Measurements from ENCODE around the gene PTN.
"Not testable (repeated sequence)": the region's sequence is repeated elsewhere in the genome, so short reads cannot be mapped to it uniquely, and the experiment has no call there.

The PTN gene

DNA sequence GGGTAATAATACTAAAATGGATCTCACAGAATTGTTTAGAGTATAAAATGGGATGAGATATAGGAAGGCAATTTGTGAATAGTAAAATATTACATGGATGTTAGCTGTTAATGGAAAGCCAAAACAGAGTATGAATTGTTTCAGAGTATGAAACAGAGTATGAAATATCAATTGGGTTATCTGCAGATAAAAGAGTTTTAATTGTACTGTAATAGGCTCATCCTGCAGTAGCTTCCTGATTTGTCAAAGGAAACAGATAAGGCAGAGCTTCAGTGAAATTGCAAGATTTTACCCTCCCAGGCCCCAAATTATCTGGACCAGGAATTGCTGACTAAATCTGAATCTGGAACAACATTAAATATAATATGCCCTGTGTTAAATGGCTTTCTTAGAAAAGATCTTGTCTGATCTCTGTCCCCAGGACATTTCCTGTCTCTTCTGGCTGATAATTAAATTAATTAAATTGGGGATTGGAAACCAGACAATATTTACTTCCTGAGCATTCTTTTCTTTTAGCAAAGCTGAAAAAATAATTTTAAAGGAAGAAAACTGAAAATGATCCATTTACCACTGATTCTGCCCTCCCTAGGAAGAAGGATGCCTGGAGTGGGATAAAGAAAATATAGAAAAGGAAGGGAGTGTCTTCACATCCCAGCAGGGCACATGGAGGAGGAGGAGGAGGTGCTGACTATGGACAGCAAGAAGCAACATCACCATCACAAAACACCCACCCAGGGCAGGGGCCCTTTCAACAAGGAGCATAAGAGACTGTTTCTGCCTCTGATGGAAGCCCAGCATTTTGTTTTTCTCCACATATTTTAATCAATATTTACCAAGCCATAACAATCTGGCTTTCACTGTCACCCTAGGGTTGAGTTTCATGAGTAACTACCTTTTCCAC lies 18.5 kb downstream of the PTN start:
- DNase-seq (ENCODE audit: low read depth), result no peak

DNA sequence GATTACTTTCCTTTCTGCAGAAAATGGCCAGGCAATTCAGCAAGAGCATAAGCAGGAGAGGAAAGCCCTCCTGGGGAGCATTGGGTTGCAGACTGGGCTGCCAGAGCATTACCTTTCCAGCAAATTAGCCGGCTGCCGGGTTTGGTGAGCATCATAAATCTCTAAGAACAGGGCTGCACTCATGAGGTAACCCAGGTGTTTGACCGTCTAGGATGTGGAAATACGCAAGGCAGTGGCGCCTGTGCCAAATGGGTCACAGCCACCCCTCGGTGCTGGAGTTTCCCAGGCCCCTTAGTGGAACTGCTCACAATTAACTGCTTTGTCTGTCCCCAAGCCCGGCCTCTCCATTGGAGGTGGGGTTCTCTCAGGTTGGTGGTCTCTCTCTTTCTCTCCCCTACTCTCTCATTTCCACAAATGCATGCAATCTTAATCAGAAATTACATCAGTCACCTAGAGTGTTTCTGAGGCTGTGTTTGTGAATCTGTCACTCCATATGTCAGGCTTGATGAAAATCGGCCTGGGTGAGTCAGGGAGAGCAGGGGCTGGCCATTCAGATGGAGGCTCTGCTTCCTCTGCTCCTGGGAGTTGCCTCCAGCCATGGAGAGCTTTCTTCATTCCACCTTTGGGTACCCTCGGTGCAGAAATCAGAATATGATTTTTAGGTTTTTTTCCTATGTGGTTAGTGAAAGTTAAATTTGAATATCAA lies 26.7 kb downstream of the PTN start:
- no peak for DNase-seq (ENCODE audit: low read depth)

DNA sequence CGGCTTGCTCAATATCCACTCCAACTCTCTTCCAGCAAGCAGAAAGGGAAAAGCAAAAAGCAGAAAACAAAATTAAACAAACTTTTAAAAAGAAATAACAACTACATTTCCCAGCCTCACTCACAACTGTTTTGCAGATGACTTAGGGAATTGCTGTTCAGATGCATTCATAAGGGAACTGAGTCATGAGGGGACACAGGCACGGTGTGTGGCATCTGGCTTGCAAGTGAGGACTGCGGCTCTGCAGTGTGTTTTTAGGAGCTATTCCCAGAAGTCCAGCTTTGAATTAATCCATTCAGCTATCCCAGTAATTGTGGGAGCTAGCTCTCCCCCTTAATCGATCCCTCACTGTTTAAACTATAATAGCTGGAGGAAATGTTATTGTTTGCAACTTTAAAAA lies 30.3 kb downstream of the PTN start:
- DNase-seq (ENCODE audit: low read depth), result no peak

DNA sequence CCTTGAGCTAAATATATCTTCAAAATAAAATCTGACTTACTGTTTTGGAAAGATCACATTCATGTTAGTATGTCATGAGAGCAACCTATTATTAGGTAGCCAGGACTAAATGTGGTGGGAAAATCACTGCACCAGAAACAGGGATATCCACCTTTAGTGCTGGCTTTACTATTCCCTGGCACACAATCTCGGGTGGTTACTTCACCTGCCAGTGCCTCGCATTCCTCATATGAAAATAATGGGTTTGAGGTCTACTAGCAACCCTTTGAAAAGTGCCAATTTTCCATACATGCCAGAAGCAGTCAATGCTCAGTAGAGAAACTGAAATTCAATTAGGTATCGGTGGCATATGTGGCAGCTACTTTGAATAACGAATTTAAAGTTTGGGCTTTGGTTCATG lies 36.8 kb downstream of the PTN start:
- DNase-seq (ENCODE audit: low read depth), result no peak

DNA sequence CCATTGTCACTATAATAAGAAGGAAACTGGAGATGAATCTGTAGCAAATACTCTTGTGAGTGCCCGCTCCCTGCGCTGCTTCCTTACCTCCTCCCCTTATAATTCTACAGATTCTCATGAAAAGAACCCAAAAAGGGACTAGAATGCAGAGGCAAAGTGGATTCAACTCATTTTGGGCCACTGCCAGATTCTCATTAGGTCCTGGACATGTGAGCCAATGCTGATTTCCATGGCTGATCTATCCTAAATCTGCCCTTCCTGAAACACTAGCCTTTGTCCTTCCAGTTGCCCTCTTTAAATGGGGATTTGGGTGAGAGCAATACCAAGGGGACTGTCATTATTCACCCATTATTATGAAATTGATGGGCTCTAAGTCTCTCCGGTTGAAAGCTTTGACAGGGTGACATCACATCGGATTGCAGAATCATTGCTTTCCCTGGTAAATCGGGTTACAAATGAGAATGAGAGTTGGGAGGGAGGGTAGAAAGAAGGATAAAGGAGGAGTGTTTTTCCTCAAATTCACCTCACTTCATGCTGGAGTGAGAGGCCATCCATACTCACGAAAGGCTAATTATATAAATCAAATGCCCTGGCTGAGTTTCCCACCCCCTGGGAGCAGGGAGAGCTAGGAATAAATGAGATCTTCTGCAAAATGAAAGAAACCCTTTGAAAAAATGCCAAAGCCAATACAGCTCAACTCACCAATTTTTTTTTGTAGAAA lies 37.5 kb downstream of the PTN start:
- no peak for DNase-seq (ENCODE audit: low read depth)

DNA sequence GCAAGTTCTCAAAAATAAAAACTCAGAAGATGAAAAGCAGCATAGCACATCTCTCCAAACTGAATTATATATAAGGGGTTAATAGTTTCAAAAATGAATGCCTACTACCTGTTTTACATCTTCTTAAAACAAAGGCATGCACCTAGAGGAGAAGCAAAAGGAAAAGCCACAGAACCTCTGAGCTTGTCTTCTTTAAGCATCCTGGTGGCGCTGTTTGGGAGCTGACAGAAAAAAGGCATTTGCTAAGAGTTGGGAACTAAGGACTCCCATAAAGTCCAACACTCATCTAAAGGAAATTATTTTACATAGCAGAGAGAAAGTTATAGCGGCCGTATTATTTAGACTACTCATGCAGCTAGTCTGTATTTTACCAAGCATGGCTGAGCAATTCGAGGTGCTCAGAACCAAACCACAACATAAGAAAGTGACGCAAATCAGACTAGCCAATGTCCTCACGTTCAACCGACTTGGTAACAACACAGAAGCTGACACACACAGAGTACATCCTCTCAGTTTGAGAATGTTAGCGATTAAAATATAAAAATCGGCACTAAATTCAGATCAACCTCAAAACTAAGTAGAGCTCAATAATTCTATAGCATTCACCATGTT lies 38.8 kb downstream of the PTN start:
- no peak for DNase-seq (ENCODE audit: low read depth)

DNA sequence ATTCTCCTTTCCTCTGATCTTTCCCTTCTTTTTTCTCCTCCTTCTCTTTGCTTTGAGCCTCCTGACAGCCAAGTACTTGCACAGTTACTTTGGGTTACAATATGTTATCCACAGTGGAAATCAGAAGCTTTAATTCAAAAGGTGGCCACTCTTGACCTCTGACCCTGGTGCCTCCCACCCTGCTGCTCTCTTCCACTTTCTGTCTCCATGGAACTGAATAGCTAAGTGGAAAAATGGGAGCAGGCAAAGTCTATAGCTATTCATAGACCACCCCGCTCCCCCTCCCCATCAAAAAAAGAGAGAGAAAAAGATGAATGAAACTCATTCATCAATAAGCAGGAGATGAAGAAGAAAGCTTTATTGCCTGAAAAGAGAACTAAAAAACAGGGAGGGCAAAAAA lies 39.4 kb downstream of the PTN start:
- DNase-seq (ENCODE audit: low read depth), result no peak

GRCh38 chr7:137302081-137302480 lies 41.5 kb downstream of the PTN start:
- DNase-seq (ENCODE audit: low read depth), result no peak

- no peak for DNase-seq (ENCODE audit: low read depth)
These were observed 45.1 kb downstream of the PTN start for GRCh38 chr7:137298464-137298794.

DNA sequence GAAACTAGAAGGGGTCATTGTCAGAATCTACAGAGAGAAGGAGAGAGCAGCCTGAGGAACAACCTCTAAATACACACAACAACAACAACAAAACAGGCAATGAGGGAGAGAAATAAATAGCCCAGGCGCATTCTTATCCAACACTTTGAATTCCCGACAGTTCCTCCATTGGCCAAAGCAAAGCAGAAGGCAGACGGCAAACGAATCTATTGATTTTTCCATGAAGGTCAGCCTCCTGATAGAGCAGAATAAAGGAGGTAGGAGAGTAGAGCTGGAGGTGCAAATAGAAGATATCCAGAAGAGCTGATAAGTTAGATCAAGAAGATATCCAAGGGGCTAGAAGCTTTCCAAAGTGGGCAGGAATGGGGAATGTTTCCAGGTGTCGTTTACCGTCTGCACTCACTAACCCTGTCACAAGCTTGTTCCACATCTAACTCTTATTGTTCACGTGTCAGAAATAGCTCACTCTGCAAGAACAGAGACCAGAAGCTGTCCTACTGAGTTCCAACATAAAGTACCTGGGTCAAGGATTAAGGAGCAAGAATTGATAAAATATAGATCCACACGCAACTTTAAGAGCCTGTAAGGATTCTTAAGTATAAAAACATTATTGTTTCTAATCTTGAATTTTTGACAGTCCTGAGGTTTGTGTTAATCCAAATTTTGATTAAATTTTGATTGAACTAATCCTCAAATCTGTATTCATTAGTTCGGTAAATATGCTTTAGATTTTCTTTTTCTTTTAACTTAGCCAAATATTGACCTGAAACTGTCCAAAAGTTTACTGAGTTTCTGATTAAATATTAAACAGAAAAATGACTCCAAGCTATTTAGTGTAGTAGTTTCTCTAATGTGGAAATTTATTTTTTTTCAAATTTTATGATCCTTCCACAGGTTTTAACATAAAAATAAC lies 45.7 kb downstream of the PTN start:
- no peak for DNase-seq (ENCODE audit: low read depth)

DNA sequence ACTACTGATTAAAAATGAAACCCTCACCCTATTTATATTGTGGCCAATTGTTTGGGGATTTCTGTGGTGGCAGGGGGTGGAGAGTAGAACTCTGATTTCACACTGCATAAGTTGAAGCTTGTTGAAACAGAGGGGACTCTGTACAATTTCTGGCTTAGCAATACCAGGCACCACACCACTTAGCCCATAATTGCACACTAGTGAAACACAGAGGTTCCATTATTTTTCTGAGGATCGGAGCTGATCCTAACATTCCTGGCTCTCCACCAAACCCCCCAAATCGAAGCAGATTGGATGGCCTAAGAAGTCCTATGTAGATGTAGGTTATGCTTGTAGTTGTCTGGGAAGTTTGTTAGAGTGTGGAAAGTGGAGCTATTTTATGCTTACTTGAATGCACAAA lies 47.0 kb downstream of the PTN start:
- DNase-seq (ENCODE audit: low read depth), result no peak

GRCh38 chr7:137295739-137296324 lies 47.7 kb downstream of the PTN start:
- DNase-seq (ENCODE audit: low read depth), result no peak

DNA sequence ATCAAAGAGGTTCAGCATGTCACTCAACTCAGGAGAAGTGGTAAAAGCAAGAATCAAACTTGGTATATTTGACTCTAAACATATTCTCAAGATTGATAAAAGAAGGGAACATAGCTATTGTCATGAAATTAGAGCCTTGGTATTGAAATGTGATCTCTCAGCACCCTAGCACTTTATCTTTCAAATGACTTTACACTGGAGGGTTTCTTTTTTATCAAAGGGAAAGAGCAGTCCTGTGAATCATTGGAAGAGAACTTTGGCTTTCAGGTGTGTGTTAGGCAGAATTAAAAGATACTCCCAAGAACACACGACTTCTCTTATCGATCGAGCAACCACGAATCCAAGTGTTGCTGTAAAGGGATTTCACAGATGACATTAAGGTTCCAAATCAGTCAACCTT lies 54.4 kb downstream of the PTN start:
- no peak for DNase-seq (ENCODE audit: low read depth)

DNA sequence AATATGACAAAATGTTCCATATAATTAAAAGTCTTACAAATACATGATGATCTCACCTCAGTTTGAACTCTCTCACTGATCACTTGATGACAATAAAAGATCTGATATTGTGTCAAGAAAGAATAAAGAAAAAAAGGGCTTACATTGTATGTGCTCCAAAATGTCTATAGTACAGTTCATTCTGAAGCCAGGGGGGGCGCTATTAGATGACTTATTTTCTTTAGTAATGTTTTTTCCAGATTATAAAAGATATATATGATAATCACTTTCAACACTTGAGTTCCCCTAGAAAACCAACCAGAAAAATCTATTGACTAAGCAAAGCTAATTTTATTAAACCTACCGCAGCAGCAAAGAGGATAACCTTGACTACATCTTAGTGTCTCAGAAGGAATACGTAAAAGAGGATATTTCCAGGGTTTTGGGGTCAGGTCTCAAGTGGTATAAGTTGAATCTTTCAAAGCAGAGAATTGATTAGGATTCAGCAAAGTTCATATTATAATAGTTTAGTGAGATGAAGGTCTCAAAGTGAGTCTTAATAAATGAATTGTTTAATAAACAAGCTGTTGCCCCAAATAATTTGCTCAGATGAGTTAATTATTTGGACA lies 55.8 kb downstream of the PTN start:
- DNase-seq (ENCODE audit: low read depth), result no peak

DNA sequence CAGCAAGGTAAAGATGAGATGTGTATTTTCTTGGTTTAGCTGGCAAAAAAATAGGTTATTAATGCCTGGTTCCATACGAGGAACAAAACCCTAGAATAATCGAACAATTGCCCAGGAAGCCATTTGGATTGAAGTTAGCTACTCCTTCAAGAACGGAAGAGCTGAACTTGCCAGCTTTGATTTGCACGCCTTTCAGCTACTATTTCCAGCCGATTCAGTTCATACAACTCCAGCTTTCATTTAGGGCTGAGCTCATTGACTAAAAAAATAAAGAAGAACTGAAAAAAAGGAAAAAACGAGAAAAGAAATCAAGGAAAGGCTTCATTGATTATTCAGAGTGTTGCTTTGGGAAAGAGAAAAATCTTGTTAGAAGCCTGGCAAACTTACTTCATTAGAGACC lies 60.4 kb downstream of the PTN start:
- DNase-seq (ENCODE audit: low read depth), result no peak

DNA sequence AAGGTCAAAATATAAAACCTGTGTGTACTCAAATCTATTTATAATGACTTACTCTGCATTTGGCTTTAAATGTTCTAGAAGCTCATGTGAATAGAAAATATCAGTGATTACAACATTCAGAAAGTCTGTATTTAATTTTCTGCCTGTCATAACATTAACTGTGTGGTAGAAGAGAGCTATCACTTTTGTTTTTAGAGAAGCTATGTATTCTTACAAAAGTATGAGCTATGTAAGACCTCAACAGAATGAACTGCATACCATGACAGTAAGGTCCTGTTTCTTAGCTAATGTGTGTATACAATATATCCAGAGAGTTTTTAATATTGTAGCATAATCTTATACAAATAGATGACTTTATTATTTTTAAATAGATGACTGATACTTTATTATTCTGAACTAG lies 61.5 kb downstream of the PTN start:
- DNase-seq (ENCODE audit: low read depth), result no peak

DNA sequence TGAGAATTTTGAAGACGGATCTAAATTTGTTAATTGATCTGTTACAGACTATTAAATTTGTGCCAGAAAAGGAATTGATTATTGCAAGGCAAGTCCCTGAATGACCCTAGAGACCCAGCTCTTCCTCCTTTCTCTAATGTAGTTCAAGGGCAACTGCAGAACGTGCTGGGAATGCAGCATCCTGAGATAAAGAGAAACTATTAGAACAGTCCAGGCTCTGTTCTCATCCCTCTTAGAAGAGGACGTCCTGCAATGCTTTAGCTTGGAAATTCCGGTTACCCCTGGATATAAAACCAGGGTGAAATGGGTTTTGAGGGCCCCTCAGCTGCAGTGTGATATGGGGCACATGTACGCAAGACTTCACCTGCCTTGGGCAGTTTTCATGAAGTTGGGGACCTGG lies 67.3 kb downstream of the PTN start:
- DNase-seq (ENCODE audit: low read depth), result no peak

- DNase-seq (ENCODE audit: low read depth), result no peak
These were observed 71.3 kb downstream of the PTN start for GRCh38 chr7:137272249-137272648.

DNA sequence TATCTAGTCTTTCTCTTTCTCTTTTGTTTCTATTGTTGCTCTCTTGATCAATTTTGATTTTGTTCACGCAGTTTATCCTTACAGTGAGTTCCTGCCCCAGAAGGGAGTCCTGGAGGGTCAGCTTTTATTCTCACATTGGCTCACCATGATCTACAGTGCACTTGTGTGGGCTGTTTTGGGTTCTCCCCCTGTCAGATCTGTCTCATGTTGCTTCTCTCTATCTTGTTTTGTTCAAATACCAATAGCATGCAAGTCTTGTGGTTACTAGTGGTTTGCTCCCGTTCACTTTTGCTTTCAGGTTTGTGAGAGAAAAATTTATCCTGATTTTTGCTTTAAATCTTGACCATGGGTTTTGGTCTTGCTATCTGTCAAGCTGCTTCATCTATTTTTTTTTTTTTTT lies 74.3 kb downstream of the PTN start:
- DNase-seq (ENCODE audit: low read depth), result no peak

- DNase-seq (ENCODE audit: low read depth), result not testable (repeated sequence)
These were observed 75.3 kb downstream of the PTN start for GRCh38 chr7:137268001-137268865.

Measured in activated T-helper 9 cell treated with anti-CD3 and anti-CD28 coated beads, Interleukin-2, amount 50 U/mL, for 16 hours (primary cell).